SK-N-MC (cell line): ENCODE results near the gene COL6A3.

Experiments used
- EZH2 ChIP-seq: fragments of 200-600 bp; sonication (generic); IDR thresholded peaks from one replicate; pipeline ENCODE4 v1.6.1; 2017; ENCODE audit warnings: antibody characterized with exemption
- FOXP2 ChIP-seq: optimal IDR thresholded peaks from 2 replicates; pipeline ENCODE3; 2011; ENCODE audit warnings: mild to moderate bottlenecking, moderate library complexity; ENCODE audit not compliant: insufficient read depth; ENCODE audit errors: extremely low read length, control extremely low read depth
- POLR2AphosphoS5 ChIP-seq: IDR thresholded peaks from 2 replicates; pipeline ENCODE4 v1.6.1; 2012; ENCODE audit warnings: mild to moderate bottlenecking, low read depth, low read length, borderline replicate concordance

GRCh38 chr2:237358721-237359517 is 55.0 kb downstream of the COL6A3 start:
- no peak for TF ChIP-seq POLR2AphosphoS5
- no peak for TF ChIP-seq EZH2
- no peak for TF ChIP-seq FOXP2
